Subcutaneous adipose tissue (tissue), 4 donors: ENCODE measurements around the gene GDPGP1. TPM values are rescaled to one million over a fixed set of nuclear protein-coding genes. Genes with fewer than 3 reads are reported as not detected.

ENCODE experiments used
- total RNA-seq, 4 donors: library from RNA; depleted of rRNA; stranded (reverse); fragments of >200 nt; gene quantifications; one replicate each; pipeline ENCODE4 v1.1.0, GENCODE V29; 2016
- TF ChIP-seq, protein P1 (sequence below): fragments of 450-650 bp; IDR thresholded peaks from one replicate; pipeline ENCODE4 v1.5.1; 2016; ENCODE audit warnings: low read depth, mild to moderate bottlenecking, control low read depth, antibody characterized with exemption, moderate library complexity

GDPGP1 gene
- total RNA-seq, 4 donors from 2014 or later, result 2.6 to 5.9 (median 3.6) TPM

DNA sequence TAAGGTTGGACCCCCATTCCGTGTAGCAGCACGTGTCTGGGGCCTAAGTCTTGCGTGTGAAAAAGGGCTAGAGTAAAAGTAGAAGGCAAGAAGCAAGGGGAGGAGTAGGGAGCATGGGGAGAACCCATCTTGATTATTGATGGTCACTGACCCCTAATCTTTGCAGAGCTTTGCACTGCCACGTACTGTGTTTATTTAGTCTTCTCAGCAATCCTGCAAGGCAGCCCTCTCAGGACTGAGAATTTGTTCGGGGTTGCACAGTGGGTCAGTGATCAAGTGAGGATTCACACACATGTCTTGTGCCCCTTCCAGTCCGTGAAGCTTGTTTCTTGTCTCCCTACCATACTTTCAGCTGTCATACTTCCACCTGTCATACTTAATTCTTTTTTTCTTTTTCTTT lies 25.7 kb upstream of the GDPGP1 start:
- TF ChIP-seq, protein P1, sequence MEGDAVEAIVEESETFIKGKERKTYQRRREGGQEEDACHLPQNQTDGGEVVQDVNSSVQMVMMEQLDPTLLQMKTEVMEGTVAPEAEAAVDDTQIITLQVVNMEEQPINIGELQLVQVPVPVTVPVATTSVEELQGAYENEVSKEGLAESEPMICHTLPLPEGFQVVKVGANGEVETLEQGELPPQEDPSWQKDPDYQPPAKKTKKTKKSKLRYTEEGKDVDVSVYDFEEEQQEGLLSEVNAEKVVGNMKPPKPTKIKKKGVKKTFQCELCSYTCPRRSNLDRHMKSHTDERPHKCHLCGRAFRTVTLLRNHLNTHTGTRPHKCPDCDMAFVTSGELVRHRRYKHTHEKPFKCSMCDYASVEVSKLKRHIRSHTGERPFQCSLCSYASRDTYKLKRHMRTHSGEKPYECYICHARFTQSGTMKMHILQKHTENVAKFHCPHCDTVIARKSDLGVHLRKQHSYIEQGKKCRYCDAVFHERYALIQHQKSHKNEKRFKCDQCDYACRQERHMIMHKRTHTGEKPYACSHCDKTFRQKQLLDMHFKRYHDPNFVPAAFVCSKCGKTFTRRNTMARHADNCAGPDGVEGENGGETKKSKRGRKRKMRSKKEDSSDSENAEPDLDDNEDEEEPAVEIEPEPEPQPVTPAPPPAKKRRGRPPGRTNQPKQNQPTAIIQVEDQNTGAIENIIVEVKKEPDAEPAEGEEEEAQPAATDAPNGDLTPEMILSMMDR, result no peak

GRCh38 chr15:90209591-90209990 lies 24.4 kb upstream of the GDPGP1 start:
- TF ChIP-seq, protein P1, result no peak

DNA sequence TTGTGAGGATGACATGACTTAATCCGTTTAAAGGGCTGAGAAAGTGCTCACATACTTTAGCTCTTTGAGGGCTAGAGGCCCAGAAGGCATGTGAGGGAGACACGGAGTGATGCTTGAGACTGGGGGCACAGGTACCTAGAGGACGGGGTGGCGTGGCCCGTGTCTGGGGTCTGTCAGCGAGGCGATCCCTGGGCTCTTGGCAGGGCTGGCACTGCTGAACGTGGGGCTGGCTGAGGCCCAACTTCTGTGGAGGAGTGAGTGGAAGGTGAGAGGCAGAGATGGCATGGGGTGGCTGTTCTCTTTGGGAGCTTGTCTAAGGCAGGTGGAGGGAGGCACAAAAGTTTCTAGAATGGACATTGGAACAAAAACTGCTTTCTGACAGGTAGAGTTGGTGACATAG lies 23.4 kb upstream of the GDPGP1 start:
- TF ChIP-seq, protein P1, result no peak

- TF ChIP-seq, protein P1, result no peak
Measured at GRCh38 chr15:90211009-90211408, 23.0 kb upstream of the GDPGP1 start.

DNA sequence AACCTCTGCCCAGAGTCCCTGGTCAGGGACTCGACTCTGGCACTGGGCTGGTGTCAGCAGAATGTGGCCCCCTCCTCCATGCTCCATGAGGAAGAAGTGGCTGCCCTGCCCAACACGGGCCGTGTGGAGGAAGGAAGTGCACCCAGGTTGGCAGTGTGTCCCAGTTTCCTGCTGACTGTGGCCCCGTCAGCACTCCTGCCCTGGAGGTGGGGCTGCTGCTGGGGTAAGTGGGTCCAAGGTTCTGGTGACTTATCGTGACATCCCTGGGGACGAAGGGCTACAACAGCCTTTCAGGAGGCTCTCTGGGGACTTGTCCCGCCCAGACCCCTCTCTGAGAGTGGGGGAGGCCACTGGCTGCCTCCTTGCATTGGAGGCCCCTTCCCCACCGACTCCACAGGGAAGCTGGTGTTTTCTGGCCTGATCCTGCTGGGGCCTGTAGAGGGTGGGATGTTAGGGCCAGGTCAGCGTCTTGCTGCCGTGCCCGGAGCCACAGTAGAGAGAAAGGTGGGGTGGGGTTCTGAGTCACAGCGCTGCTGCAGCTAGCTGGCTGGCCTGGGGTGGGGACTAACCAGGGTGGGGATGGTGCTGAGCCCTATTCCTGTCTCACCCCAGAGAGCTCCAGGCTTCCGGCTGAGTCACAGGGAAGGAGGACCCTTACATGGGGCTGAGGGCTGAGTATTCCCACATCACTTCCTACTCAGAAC lies 22.4 kb upstream of the GDPGP1 start:
- TF ChIP-seq, protein P1, result no peak

- TF ChIP-seq, protein P1, result no peak
Measured at GRCh38 chr15:90212221-90213098, 21.5 kb upstream of the GDPGP1 start.

- TF ChIP-seq, protein P1, result no peak
Measured at GRCh38 chr15:90213122-90213817, 20.7 kb upstream of the GDPGP1 start.
